GM18507 (cell line): Measurements from ENCODE around the gene DHH.
A peak's percentile ranks its signal among the peaks of the same experiment; 100 is the strongest.
"Not testable (repeated sequence)": the region's sequence is repeated elsewhere in the genome, so short reads cannot be mapped to it uniquely, and the experiment has no call there.

Experiments used
- DNase-seq: peaks from one replicate; pipeline ENCODE4 v3.0.0; 2011; ENCODE audit warnings: low read depth; ENCODE audit not compliant: insufficient read length; ENCODE audit errors: extremely low spot score
- FAIRE-seq: peaks from 2 replicates; lab custom pipeline; 2011; peaks lifted over from hg19 to GRCh38; lab: Jason Lieb, UNC

DHH gene

GRCh38 chr12:49094160-49094974 lies at the start of gene DHH:
Gene DHH (minus strand): TSS chr12:49094801. CDS start chr12:49094512, 289 bp downstream.
- FAIRE-seq (no peak), DNase-seq (no peak)

GRCh38 chr12:49144384-49144783 lies 49.8 kb upstream of the DHH start:
- no peak for FAIRE-seq
- DNase-seq, result no peak

GRCh38 chr12:49138999-49139398 lies 44.4 kb upstream of the DHH start:
- FAIRE-seq, result no peak
- no peak for DNase-seq

GRCh38 chr12:49138587-49138986 lies 44.0 kb upstream of the DHH start:
- peak; percentile 35 for FAIRE-seq
- DNase-seq, result no peak

GRCh38 chr12:49137476-49137875 lies 42.9 kb upstream of the DHH start:
- FAIRE-seq (no peak), DNase-seq (no peak)

- DNase-seq, FAIRE-seq: not testable (repeated sequence)
These were observed 42.4 kb upstream of the DHH start for GRCh38 chr12:49136997-49137396.

- no peak for FAIRE-seq
These were observed 39.0 kb upstream of the DHH start for GRCh38 chr12:49133590-49133989.

GRCh38 chr12:49133014-49133413 lies 38.4 kb upstream of the DHH start:
- FAIRE-seq, result no peak
- no peak for DNase-seq

More at GRCh38 chr12:49133590-49133989, 39.0 kb upstream of the DHH start:
- no peak for DNase-seq

- no peak for FAIRE-seq
- DNase-seq, result no peak
These were observed 37.4 kb upstream of the DHH start for GRCh38 chr12:49131894-49132461.

- DNase-seq (peak; percentile 84), FAIRE-seq (peak; percentile 44)
These were observed 36.7 kb upstream of the DHH start, which contains the start of gene TUBA1B for GRCh38 chr12:49131051-49131893. Gene TUBA1B (minus strand): TSS chr12:49131395. CDS start chr12:49131300, 95 bp downstream.

- peak; percentile 74 for FAIRE-seq
- DNase-seq, result peak; percentile 70
These were observed 35.8 kb upstream of the DHH start for GRCh38 chr12:49130151-49131050.

- FAIRE-seq (no peak), DNase-seq (no peak)
These were observed 34.9 kb upstream of the DHH start for GRCh38 chr12:49129332-49130150.

- not testable (repeated sequence) for FAIRE-seq, DNase-seq
These were observed 33.4 kb upstream of the DHH start for GRCh38 chr12:49127971-49128370.

GRCh38 chr12:49126852-49127763 lies 32.5 kb upstream of the DHH start:
- no peak for DNase-seq
- FAIRE-seq, result no peak

GRCh38 chr12:49121047-49121696 lies 26.6 kb upstream of the DHH start:
- no peak for FAIRE-seq
- no peak for DNase-seq

- DNase-seq (no peak), FAIRE-seq (no peak)
These were observed 16.6 kb upstream of the DHH start for GRCh38 chr12:49111206-49111605.
